ENCODE measurements around the gene TEF.

- TF ChIP-seq EZH2 (IDR thresholded peaks at IDR 0.05; ENCODE audit: borderline replicate concordance, low read depth, low read length, poor library complexity, severe bottlenecking) (no peak), CTCF (conservative IDR thresholded peaks at IDR 0.05; ENCODE audit: low read depth, low read length) (no peak)
Observed at GRCh38 chr22:41394012-41394356, 12.2 kb downstream of the TEF start.
